CD14-positive monocyte (primary cell): ENCODE measurements around the gene COBLL1. TPM values are rescaled to one million over a fixed set of nuclear protein-coding genes. Genes with fewer than 3 reads are reported as not detected.

Experiments
- DNase-seq, 3 donors: peaks; one replicate each; pipeline ENCODE4 v3.0.0-alpha.2; 2011 to 2022
- H2AFZ ChIP-seq: 2 replicates; pipeline ENCODE4 v1.6.0; 2012; ENCODE audit warnings: mild to moderate bottlenecking, low read depth, low read length, inconsistent platforms; ENCODE audit not compliant: insufficient read depth, poor library complexity, severe bottlenecking
- H3K27ac ChIP-seq, 2 donors: 1 replicate in 1 of 2; 2 replicates in 1 of 2; pipeline ENCODE4 v1.5.1; 2012 to 2013; ENCODE audit warnings: low read length in 2 of 2, control low read depth in 1 of 2, inconsistent platforms in 1 of 2, low read depth in 1 of 2, mild to moderate bottlenecking in 1 of 2
- H3K27me3 ChIP-seq, 2 donors: one replicate each; pipeline versions ENCODE4 v1.6.0 to v1.6.1; 2011 to 2013; ENCODE audit warnings: low read length in 2 of 2; ENCODE audit not compliant: control insufficient read depth in 2 of 2, insufficient read depth in 2 of 2
- H3K36me3 ChIP-seq, 2 donors: replicated peaks in 1 of 2; 1 replicate in 1 of 2; 2 replicates in 1 of 2; pipeline versions ENCODE4 v1.5.1 to v1.6.1; 2012 to 2013; ENCODE audit warnings: low read length in 2 of 2, control low read depth in 1 of 2, inconsistent platforms in 1 of 2, mild to moderate bottlenecking in 1 of 2; ENCODE audit not compliant: insufficient read depth in 2 of 2, control insufficient read depth in 1 of 2
- H3K4me1 ChIP-seq, 2 donors: 1 replicate in 1 of 2; 2 replicates in 1 of 2; pipeline versions ENCODE4 v1.5.1 to v1.6.1; 2012 to 2013; ENCODE audit warnings: low read length in 2 of 2, control low read depth in 1 of 2, inconsistent platforms in 1 of 2, mild to moderate bottlenecking in 1 of 2, moderate library complexity in 1 of 2; ENCODE audit not compliant: insufficient read depth in 2 of 2, control insufficient read depth in 1 of 2
- H3K4me2 ChIP-seq: replicated peaks from 2 replicates; pipeline ENCODE3; 2012; ENCODE audit warnings: low read length, moderate library complexity, mild to moderate bottlenecking; ENCODE audit not compliant: poor library complexity, severe bottlenecking; ENCODE audit errors: extremely low read depth
- H3K4me3 ChIP-seq, 3 experiments: fragments of 200-600 bp in 1 of 3; sonication (generic) in 1 of 3; replicated peaks in 1 of 3; 1 replicate in 2 of 3; 2 replicates in 1 of 3; pipeline ENCODE4 v1.5.1; 2011 to 2013; ENCODE audit warnings: low read length in 3 of 3, mild to moderate bottlenecking in 3 of 3, control low read depth in 2 of 3, low read depth in 2 of 3, inconsistent platforms in 1 of 3, moderate library complexity in 1 of 3
- H3K79me2 ChIP-seq: 2 replicates; pipeline ENCODE4 v1.6.0; 2012; ENCODE audit warnings: mild to moderate bottlenecking, control low read depth, inconsistent platforms, low read length, moderate library complexity; ENCODE audit not compliant: insufficient read depth
- H3K9ac ChIP-seq: 2 replicates; pipeline ENCODE4 v1.6.0; 2017; ENCODE audit warnings: low read length, mild to moderate bottlenecking; ENCODE audit not compliant: insufficient read depth, poor library complexity, severe bottlenecking
- H3K9me3 ChIP-seq, 2 donors: replicated peaks in 1 of 2; 1 replicate in 1 of 2; 2 replicates in 1 of 2; pipeline versions ENCODE4 v1.5.1 to v1.6.1; 2012 to 2013; ENCODE audit warnings: low read length in 2 of 2, control low read depth in 1 of 2; ENCODE audit not compliant: control insufficient read depth in 1 of 2, insufficient read depth in 1 of 2
- H4K20me1 ChIP-seq: 2 replicates; pipeline ENCODE4 v1.6.0; 2012; ENCODE audit warnings: mild to moderate bottlenecking, low read length, control low read depth, moderate library complexity; ENCODE audit not compliant: insufficient read depth
- H3K27ac Mint-ChIP-seq, 7 donors: one replicate each; pipeline ENCODE4 v1.8.0; 2020; ENCODE audit warnings: mild to moderate bottlenecking in 7 of 7, mixed read lengths in 7 of 7, moderate library complexity in 6 of 7, inconsistent platforms in 2 of 7
- H3K27me3 Mint-ChIP-seq, 3 donors: one replicate each; pipeline ENCODE4 v1.8.0; 2021 to 2022; ENCODE audit warnings: low read depth in 3 of 3, mild to moderate bottlenecking in 3 of 3, mixed read lengths in 3 of 3, moderate library complexity in 3 of 3, inconsistent platforms in 1 of 3
- H3K36me3 Mint-ChIP-seq, 2 donors: one replicate each; pipeline ENCODE4 v1.8.0; 2020; ENCODE audit warnings: mixed read lengths in 2 of 2, inconsistent platforms in 1 of 2, mild to moderate bottlenecking in 1 of 2
- H3K4me1 Mint-ChIP-seq: one replicate; pipeline ENCODE4 v1.8.0; 2020; ENCODE audit warnings: mild to moderate bottlenecking, mixed read lengths
- H3K4me3 Mint-ChIP-seq, 2 donors: one replicate each; pipeline ENCODE4 v1.8.0; 2020; ENCODE audit warnings: mild to moderate bottlenecking in 2 of 2, mixed read lengths in 2 of 2, moderate library complexity in 1 of 2
- H3K9me3 Mint-ChIP-seq, 7 donors: one replicate each; pipeline ENCODE4 v1.8.0; 2020 to 2022; ENCODE audit warnings: mixed read lengths in 7 of 7, mild to moderate bottlenecking in 6 of 7, moderate library complexity in 6 of 7, inconsistent platforms in 2 of 7
- WGBS: methylation state at CpG from one replicate; pipeline ENCODE4 v1.1.5; 2013; ENCODE audit warnings: missing lambda C conversion rate; ENCODE audit not compliant: insufficient coverage; 5-methylcytosine and 5-hydroxymethylcytosine counted together
- intact Hi-C, 2 donors: fragments of 100-400 bp; cut with micrococcal nuclease; formaldehyde crosslinking; loops; one replicate each; pipeline versions ENCODE4 v1.15.0 to v1.15.1; 2023
- polyA plus RNA-seq, 3 donors: library from polyadenylated mRNA; depleted of rRNA in 1 of 3; unstranded in 2 of 3; stranded (reverse) in 1 of 3; fragments of 300-500 nt in 2 of 3; fragments of >200 nt in 1 of 3; fragmentation: Illumina TruSeq in 2 of 3; gene quantifications; 1 replicate in 2 of 3; 2 replicates in 1 of 3; pipeline ENCODE4 v1.2.3, GENCODE V29; 2012 to 2021
- TF ChIP-seq, protein P1 (sequence below): fragments of 200-600 bp; IDR thresholded peaks from one replicate; pipeline ENCODE4 v1.8.0; 2022; ENCODE audit warnings: antibody characterized with exemption, mild to moderate bottlenecking

The COBLL1 gene
- polyA plus RNA-seq, 3 donors = 0.18 to 0.54 (median 0.24) TPM

DNA sequence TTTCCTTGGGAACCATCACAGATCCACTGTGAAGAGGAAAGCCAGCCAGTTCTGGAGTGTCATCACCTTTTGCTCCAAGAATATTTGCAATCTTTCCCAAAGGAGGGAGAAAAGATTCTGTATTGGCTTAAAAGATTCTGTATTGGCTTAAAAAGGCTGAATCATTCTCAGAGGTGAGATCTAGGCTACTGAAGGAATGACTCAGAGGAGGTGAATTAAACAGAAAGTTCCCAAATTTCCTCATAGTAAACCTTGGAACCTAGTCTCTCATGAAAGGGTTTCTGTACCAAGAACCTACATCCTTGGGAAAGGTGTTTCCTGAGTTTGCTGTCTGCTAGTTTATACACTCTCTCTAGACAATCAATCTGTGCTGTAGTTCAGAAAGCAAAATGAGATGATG is 186.3 kb downstream of the COBLL1 start:
- no peak overlapping the region for H3K4me3 Mint-ChIP-seq

DNA sequence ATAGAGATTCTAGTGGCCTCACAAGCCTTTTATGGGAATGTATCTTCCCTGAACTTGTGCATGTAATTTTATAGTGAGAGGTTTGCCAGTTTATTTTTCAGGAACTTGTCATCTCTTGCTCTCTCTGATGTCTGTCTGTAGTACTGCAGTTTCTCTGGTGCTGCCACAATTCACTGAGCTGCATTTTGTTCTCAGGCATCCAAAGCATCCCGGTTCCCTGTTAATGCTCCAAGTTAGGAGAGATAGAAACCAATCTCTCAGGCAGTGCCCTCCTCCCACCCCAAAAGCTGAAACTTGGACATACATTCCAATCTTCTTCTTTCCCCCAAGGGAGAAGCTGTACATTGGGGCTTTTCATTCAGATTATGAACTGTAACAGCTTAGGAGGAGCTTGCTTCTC is 190.3 kb downstream of the COBLL1 start:
- intact Hi-C loops = no loop called here
- no peak overlapping the region for H3K9ac ChIP-seq
- no peaks in the 10 kb centered on the region for H3K4me1 ChIP-seq
- Mint-ChIP-seq H3K27me3 (peaks cover 0 to 2% (median 2%) of the 10 kb centered on the region in 3 donors), H3K4me1 (no peaks in the 10 kb centered on the region), H3K4me3 (no peak overlapping the region), H3K9me3 (peaks cover 0 to 15% (median 8%) of the 10 kb centered on the region in 7 donors), H3K27ac (no peak overlapping the region), H3K36me3 (no peaks in the 10 kb centered on the region)
- no peak overlapping the region for H3K4me2 ChIP-seq
- H3K27me3 ChIP-seq = no peaks in the 10 kb centered on the region
- no peak overlapping the region for H3K27ac ChIP-seq
- H2AFZ ChIP-seq = no peak overlapping the region
- DNase-seq = no peak
- TF ChIP-seq, protein P1, sequence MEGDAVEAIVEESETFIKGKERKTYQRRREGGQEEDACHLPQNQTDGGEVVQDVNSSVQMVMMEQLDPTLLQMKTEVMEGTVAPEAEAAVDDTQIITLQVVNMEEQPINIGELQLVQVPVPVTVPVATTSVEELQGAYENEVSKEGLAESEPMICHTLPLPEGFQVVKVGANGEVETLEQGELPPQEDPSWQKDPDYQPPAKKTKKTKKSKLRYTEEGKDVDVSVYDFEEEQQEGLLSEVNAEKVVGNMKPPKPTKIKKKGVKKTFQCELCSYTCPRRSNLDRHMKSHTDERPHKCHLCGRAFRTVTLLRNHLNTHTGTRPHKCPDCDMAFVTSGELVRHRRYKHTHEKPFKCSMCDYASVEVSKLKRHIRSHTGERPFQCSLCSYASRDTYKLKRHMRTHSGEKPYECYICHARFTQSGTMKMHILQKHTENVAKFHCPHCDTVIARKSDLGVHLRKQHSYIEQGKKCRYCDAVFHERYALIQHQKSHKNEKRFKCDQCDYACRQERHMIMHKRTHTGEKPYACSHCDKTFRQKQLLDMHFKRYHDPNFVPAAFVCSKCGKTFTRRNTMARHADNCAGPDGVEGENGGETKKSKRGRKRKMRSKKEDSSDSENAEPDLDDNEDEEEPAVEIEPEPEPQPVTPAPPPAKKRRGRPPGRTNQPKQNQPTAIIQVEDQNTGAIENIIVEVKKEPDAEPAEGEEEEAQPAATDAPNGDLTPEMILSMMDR = no peak
- no peaks in the 10 kb centered on the region for H3K36me3 ChIP-seq
- no peaks in the 10 kb centered on the region for H4K20me1 ChIP-seq
- WGBS = no CpG with 5 or more reads among the region's 1 CpG
- H3K9me3 ChIP-seq = no peaks in the 10 kb centered on the region
- no peaks in the 10 kb centered on the region for H3K79me2 ChIP-seq
- no peak overlapping the region for H3K4me3 ChIP-seq

More for the DNA sequence above, 186.3 kb downstream of the COBLL1 start:
- no peak overlapping the region for H3K4me2 ChIP-seq
- no peak overlapping the region for H3K27ac ChIP-seq
- no peak for DNase-seq
- H3K9me3 ChIP-seq = no peaks in the 10 kb centered on the region
- Mint-ChIP-seq H3K9me3 (peaks cover 0 to 10% (median 5%) of the 10 kb centered on the region in 7 donors), H3K4me1 (no peaks in the 10 kb centered on the region), H3K27me3 (peaks cover 0 to 2% (median 0%) of the 10 kb centered on the region in 3 donors), H3K27ac (no peak overlapping the region), H3K36me3 (no peaks in the 10 kb centered on the region)
- no peaks in the 10 kb centered on the region for H3K79me2 ChIP-seq
- TF ChIP-seq, protein P1 = no peak
- no peaks in the 10 kb centered on the region for H4K20me1 ChIP-seq
- H3K9ac ChIP-seq = no peak overlapping the region
- no peaks in the 10 kb centered on the region for H3K27me3 ChIP-seq
- no peak overlapping the region for H3K4me3 ChIP-seq
- H3K4me1 ChIP-seq = no peaks in the 10 kb centered on the region
- no peak overlapping the region for H2AFZ ChIP-seq
- H3K36me3 ChIP-seq = no peaks in the 10 kb centered on the region
- intact Hi-C loops = no loop called here
